ENCODE measurements around the gene OR5B2. TPM values are rescaled to one million over a fixed set of nuclear protein-coding genes. Genes with fewer than 3 reads are reported as not detected.

OR5B2 gene
- total RNA-seq, 1 experiment from 2014 or later: not detected

Other genes starting within 250 kb of the OR5B2 start
- not detected in 2 replicates for gene OR9Q2, start 239.1 kb downstream of the OR5B2 start, total RNA-seq (2014; rRNA removed; shearing (Covaris generic); ENCODE audit: low replicate concordance)
- not detected in 2 replicates for gene OR1S2, start 224.0 kb downstream of the OR5B2 start, total RNA-seq (2014; rRNA removed; shearing (Covaris generic); ENCODE audit: low replicate concordance)
- gene OR1S1, start 215.4 kb downstream of the OR5B2 start, total RNA-seq (2014; rRNA removed; shearing (Covaris generic); ENCODE audit: low replicate concordance): not detected in 2 replicates
- gene OR10Q1, start 199.2 kb downstream of the OR5B2 start, total RNA-seq (2014; rRNA removed; shearing (Covaris generic); ENCODE audit: low replicate concordance): not detected in 2 replicates
- not detected in 2 replicates for gene OR10W1, start 159.9 kb downstream of the OR5B2 start, total RNA-seq (2014; rRNA removed; shearing (Covaris generic); ENCODE audit: low replicate concordance)
- not detected in 2 replicates for gene OR5B17, start 69.1 kb downstream of the OR5B2 start, total RNA-seq (2014; rRNA removed; shearing (Covaris generic); ENCODE audit: low replicate concordance)
- not detected in 2 replicates for gene OR5B3, start 21.2 kb downstream of the OR5B2 start, total RNA-seq (2014; rRNA removed; shearing (Covaris generic); ENCODE audit: low replicate concordance)
- not detected in 2 replicates for gene OR5B12, start 14.1 kb upstream of the OR5B2 start, total RNA-seq (2014; rRNA removed; shearing (Covaris generic); ENCODE audit: low replicate concordance)
- gene OR5B21, start 80.0 kb upstream of the OR5B2 start, total RNA-seq (2014; rRNA removed; shearing (Covaris generic); ENCODE audit: low replicate concordance): not detected in 2 replicates
- gene LPXN, start 147.7 kb upstream of the OR5B2 start, total RNA-seq (2014; rRNA removed; shearing (Covaris generic); ENCODE audit: low replicate concordance): 0.46 and 0.54 TPM in 2 replicates
- 26.6 and 26.8 TPM in 2 replicates for gene ZFP91, start 150.9 kb upstream of the OR5B2 start, total RNA-seq (2014; rRNA removed; shearing (Covaris generic); ENCODE audit: low replicate concordance)
- 0.44 TPM in 1 of 2 replicates, not detected in the other for gene CNTF, start 194.5 kb upstream of the OR5B2 start, total RNA-seq (2014; rRNA removed; shearing (Covaris generic); ENCODE audit: low replicate concordance)

All from Caki2 (cell line).